Loucy (cell line): ENCODE data around the gene APOD.

Experiments used
- CTCF ChIP-seq: fragments of 200-600 bp; sonication (generic); conservative IDR thresholded peaks from 2 replicates; pipeline ENCODE4 v1.5.1; 2014; ENCODE audit warnings: mild to moderate bottlenecking, antibody characterized with exemption, low read length
- EZH2phosphoT487 ChIP-seq: fragments of 200-600 bp; IDR thresholded peaks from 2 replicates; pipeline ENCODE4 v1.6.1; 2018; ENCODE audit warnings: antibody characterized with exemption, mild to moderate bottlenecking, moderate library complexity, borderline replicate concordance

- no peak for TF ChIP-seq CTCF
- TF ChIP-seq EZH2phosphoT487: no peak
Observed at GRCh38 chr3:195557322-195557721, 26.4 kb downstream of the APOD start.
